ENCODE results near the gene INSL4. TPM values are rescaled to one million over a fixed set of nuclear protein-coding genes. Genes with fewer than 3 reads are reported as not detected.
A peak's percentile ranks its signal among the peaks of the same experiment; 100 is the strongest.

The INSL4 gene
- total RNA-seq, 1 donor from 2014 or later = not detected

DNA sequence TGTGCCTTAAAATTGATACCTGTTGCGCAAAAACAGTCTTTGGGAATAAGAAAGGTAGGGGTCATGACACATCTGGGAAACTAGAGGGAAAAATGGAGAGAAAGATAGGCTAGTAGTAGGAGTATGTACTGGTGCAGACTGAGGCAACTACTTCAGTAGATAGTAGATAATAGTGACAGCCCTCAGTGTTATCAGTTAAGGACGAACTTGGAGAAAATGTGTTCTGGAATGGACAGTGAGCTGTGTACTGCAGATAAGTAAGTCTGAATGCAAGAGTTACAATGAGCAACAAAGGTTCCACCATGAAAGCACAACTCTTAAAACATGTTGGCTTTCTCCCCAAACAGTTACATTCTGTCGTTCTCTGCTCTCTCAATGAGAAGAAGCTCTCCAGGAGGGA lies 39.2 kb upstream of the INSL4 start:
- TF ChIP-seq, protein P1, sequence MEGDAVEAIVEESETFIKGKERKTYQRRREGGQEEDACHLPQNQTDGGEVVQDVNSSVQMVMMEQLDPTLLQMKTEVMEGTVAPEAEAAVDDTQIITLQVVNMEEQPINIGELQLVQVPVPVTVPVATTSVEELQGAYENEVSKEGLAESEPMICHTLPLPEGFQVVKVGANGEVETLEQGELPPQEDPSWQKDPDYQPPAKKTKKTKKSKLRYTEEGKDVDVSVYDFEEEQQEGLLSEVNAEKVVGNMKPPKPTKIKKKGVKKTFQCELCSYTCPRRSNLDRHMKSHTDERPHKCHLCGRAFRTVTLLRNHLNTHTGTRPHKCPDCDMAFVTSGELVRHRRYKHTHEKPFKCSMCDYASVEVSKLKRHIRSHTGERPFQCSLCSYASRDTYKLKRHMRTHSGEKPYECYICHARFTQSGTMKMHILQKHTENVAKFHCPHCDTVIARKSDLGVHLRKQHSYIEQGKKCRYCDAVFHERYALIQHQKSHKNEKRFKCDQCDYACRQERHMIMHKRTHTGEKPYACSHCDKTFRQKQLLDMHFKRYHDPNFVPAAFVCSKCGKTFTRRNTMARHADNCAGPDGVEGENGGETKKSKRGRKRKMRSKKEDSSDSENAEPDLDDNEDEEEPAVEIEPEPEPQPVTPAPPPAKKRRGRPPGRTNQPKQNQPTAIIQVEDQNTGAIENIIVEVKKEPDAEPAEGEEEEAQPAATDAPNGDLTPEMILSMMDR (IDR thresholded peaks at IDR 0.05; ENCODE audit: insufficient read depth, low read length, severe bottlenecking) = no peak
- no peak overlapping the region for H3K4me3 ChIP-seq (ENCODE audit: low read depth, low read length)
- DNase-seq (ENCODE audit: low read depth) (no peak), FAIRE-seq (no peak)
- H3K36me3 ChIP-seq (ENCODE audit: control insufficient read depth, insufficient read depth, low read length) = no peaks in the 10 kb centered on the region
- H3K27me3 ChIP-seq (ENCODE audit: control insufficient read depth, insufficient read depth, low read length) = peaks cover 1% of the 10 kb centered on the region

DNA sequence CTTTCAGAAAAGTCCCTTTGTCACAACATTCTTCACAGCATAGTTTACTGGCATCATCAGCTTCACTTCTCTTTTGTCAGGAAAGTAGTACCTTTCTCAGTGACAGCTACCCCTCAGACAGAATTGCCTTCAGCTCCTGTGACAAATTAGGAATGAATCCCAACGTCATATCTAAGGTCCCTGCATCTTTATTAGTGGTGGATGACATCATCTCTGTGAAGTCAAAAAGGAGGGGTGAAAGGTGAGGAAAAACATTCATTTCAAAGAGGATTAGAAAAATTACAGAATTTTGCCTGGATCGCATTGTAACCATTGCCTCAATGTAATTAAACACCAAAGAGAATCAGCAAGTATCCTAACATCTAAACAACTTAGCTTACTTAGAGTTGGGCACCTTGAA lies 37.9 kb upstream of the INSL4 start:
- no peaks in the 10 kb centered on the region for H3K36me3 ChIP-seq (ENCODE audit: control insufficient read depth, insufficient read depth, low read length)
- DNase-seq (ENCODE audit: low read depth) (no peak), FAIRE-seq (no peak)
- peaks cover 1% of the 10 kb centered on the region for H3K27me3 ChIP-seq (ENCODE audit: control insufficient read depth, insufficient read depth, low read length)
- no peak overlapping the region for H3K4me3 ChIP-seq (ENCODE audit: low read depth, low read length)
- TF ChIP-seq, protein P1 (IDR thresholded peaks at IDR 0.05; ENCODE audit: insufficient read depth, low read length, severe bottlenecking) = no peak

DNA sequence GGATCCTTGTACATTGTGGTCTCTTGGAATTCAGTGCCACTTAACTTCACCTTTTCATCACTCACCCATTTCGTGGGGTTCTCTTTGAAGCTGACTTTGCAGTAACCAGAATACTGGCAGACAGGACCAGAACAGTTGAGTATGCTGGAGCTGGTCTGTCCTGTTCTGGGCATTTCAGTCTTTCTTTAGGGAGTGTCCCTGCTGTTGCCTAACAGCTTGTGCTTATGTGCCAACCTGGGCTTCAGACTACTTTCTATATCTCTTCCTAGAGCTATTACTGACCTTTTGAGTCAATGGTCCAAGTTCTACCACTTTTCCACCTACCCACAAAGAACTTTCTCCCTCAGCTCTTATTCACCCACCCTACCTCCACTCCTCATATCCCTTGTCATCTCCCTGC lies 35.8 kb upstream of the INSL4 start:
- DNase-seq (ENCODE audit: low read depth) (peak; percentile 53), FAIRE-seq (peak; percentile 47)
- H3K36me3 ChIP-seq (ENCODE audit: control insufficient read depth, insufficient read depth, low read length) = no peaks in the 10 kb centered on the region
- H3K4me3 ChIP-seq (ENCODE audit: low read depth, low read length) = no peak overlapping the region
- TF ChIP-seq, protein P1 (IDR thresholded peaks at IDR 0.05; ENCODE audit: insufficient read depth, low read length, severe bottlenecking) = no peak
- H3K27me3 ChIP-seq (ENCODE audit: control insufficient read depth, insufficient read depth, low read length) = no peaks in the 10 kb centered on the region

DNA sequence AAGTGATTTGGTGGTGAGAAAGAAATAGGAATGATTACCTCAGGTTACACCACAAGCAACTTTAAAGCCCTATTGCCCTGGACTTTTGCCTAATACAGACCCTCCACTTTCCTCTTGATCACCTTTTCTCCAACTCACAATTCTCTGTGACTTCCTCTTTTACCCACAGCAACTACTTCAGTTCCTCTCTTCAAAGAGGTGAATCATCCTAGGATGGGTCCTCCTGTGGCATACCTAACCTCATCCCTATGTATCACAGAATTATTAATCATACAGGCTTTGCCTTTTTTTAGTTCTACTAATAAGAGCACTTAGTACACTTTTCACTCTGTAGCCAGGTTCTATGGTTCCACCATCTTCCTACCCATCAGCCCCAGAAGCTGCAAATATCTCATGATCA lies 26.1 kb upstream of the INSL4 start:
- DNase-seq (ENCODE audit: low read depth) = peak; percentile 64
- Histone ChIP-seq H3K36me3 (ENCODE audit: control insufficient read depth, insufficient read depth, low read length) (no peaks in the 10 kb centered on the region), H3K4me3 (ENCODE audit: low read depth, low read length) (no peak overlapping the region), H3K27me3 (ENCODE audit: control insufficient read depth, insufficient read depth, low read length) (no peaks in the 10 kb centered on the region)
- TF ChIP-seq, protein P1 (IDR thresholded peaks at IDR 0.05; ENCODE audit: insufficient read depth, low read length, severe bottlenecking) = no peak
- FAIRE-seq = no peak

DNA sequence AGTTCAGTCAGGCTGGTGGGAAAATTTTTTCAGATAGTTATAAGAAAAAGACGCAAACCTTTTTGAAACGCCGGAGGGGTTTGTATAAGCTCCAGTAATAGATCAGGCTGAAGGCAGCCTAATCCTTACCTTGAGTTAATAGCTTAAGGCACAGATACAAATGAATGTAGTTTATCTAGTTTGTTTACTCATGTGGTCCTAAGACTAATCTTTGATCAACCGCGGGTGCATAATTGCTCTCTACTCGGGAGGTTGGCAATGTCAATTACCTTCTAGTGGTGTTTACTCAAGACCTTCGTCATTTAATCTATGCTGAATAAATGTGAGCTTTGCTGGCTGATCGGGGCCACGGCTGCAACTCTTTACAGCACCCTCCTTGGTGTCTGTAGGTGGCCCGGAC lies 665 bp upstream of the INSL4 start:
- Histone ChIP-seq H3K27me3 (ENCODE audit: control insufficient read depth, insufficient read depth, low read length) (no peaks in the 10 kb centered on the region), H3K4me3 (ENCODE audit: low read depth, low read length) (no peak overlapping the region), H3K36me3 (ENCODE audit: control insufficient read depth, insufficient read depth, low read length) (no peaks in the 10 kb centered on the region)
- TF ChIP-seq, protein P1 (IDR thresholded peaks at IDR 0.05; ENCODE audit: insufficient read depth, low read length, severe bottlenecking) = no peak
- DNase-seq (ENCODE audit: low read depth) (peak; percentile 9), FAIRE-seq (no peak)

All from bronchial epithelial cell (primary cell).